Measurements from ENCODE around the gene SPAST.

The SPAST gene

DNA sequence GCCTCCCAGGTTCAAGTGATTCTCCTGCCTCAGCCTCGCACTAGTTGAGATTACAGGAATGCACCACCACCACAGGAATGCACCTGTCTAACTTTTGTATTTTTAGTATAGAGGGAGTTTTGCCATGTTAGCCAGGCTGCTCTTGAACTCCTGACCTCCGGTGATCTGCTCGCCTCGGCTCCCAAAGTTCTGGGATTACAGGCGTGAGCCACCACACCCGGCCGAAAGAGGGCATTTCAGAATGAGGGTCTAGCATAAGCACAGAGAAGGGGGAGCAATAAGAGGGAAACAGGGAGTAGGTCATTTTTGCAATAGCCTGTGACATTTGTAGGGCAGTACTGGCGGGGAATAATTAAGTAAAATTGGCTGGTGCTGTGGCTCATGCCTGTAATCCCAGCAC is 1.9 kb upstream of the SPAST start:
- no peak overlapping the region for H3K4me3 ChIP-seq (ENCODE audit: low read depth in 1 of 5, low read length in 5 of 5)
- no peaks in the 10 kb centered on the region for H3K9me3 ChIP-seq (ENCODE audit: control insufficient read depth in 5 of 5, low read length in 5 of 5)
- no peaks in the 10 kb centered on the region for H3K36me3 ChIP-seq (ENCODE audit: control insufficient read depth in 5 of 5, insufficient read depth in 5 of 5, low read length in 5 of 5)
- peak overlapping the region; percentile 90 for H3K27ac ChIP-seq (ENCODE audit: low read depth, low read length)
- H3K27me3 ChIP-seq (ENCODE audit: control insufficient read depth in 5 of 5, insufficient read depth in 4 of 5, low read length in 5 of 5): no peaks in the 10 kb centered on the region
- H3K9ac ChIP-seq (ENCODE audit: low read length in 5 of 5): no peak overlapping the region
- H3K4me1 ChIP-seq (ENCODE audit: control insufficient read depth in 5 of 5, insufficient read depth in 5 of 5, low read length in 5 of 5): peaks cover 0 to 23% (median 18%) of the 10 kb centered on the region in 5 donors

DNA sequence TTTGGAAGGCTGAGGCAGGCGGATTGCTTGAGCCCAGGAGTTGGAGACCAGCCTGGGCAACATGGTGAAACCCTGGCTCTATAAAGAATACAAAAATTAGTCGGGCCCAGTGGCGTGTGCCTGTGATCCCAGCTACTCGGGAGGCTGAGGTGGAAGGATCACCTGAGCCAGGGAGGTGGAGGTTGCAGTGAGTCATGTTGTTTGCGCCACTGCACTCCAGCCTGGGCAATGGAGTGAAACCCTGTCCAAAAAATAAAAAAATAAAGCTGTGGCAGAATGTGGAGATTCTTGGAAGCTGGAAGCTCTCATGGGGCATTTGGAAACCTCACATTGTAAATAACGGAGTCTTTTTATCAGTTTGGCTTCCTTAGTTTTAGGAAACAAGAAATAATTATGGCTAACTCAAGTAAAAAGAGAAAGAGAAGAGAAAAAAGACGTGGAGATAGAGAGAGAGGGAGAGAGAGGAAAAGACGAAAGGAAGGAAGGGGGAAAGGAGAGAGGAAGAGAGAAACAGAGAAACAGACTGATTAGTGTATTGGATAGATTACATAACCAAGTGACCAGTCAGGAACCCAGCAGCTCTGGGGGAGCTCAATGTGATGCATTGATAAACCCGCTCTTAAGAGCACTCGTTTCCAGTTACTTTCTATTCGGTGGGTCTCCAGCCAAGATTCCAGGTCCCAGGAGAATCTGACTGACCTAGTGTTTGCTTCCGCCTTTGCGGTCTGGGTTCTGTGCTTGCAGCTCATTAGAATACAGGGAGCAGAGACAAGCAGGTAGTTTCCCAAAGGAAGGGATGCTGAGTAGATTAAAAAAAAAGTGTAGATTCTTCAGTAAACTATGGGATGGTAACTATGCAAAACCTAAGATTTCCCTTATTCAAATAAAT is 1.1 kb upstream of the SPAST start:
- H3K4me1 ChIP-seq (ENCODE audit: control insufficient read depth in 5 of 5, insufficient read depth in 5 of 5, low read length in 5 of 5): peaks cover 0 to 23% (median 18%) of the 10 kb centered on the region in 5 donors
- H3K4me3 ChIP-seq (ENCODE audit: low read depth in 1 of 5, low read length in 5 of 5): peak overlapping the region; percentile 66 to 92 (median 86)
- peak overlapping the region; percentile 90 for H3K27ac ChIP-seq (ENCODE audit: low read depth, low read length)
- no peaks in the 10 kb centered on the region for H3K9me3 ChIP-seq (ENCODE audit: control insufficient read depth in 5 of 5, low read length in 5 of 5)
- no peaks in the 10 kb centered on the region for H3K36me3 ChIP-seq (ENCODE audit: control insufficient read depth in 5 of 5, insufficient read depth in 5 of 5, low read length in 5 of 5)
- H3K27me3 ChIP-seq (ENCODE audit: control insufficient read depth in 5 of 5, insufficient read depth in 4 of 5, low read length in 5 of 5): no peaks in the 10 kb centered on the region
- peak overlapping the region; percentile 16 to 94 (median 88) for H3K9ac ChIP-seq (ENCODE audit: low read length in 5 of 5)

DNA sequence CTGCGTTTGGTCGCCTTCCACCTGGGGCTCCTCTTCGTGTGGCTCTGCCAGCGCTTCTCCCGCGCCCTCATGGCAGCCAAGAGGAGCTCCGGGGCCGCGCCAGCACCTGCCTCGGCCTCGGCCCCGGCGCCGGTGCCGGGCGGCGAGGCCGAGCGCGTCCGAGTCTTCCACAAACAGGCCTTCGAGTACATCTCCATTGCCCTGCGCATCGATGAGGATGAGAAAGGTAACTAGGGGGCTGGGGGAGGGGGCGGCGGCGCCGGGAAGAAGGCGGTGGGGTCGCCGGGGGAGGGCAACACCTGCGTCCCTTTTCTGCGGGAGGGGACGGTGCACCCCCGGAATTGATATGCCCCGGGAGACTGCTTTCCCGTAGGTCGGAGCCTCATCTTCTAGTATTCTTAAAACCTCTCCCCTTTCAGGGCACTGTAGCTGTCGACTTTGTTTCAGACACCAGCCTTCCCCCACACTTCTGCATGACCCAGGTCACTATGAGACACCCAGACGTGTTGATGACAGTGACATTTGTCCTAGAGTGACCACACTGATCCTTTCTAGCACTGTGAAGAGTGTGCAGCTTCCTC is 755 bp downstream of the SPAST start:
- Histone ChIP-seq H3K36me3 (ENCODE audit: control insufficient read depth in 5 of 5, insufficient read depth in 5 of 5, low read length in 5 of 5) (no peaks in the 10 kb centered on the region), H3K9ac (ENCODE audit: low read length in 5 of 5) (peak overlapping the region; percentile 50 to 94 (median 71)), H3K4me3 (ENCODE audit: low read depth in 1 of 5, low read length in 5 of 5) (peak overlapping the region; percentile 66 to 92 (median 85)), H3K4me1 (ENCODE audit: control insufficient read depth in 5 of 5, insufficient read depth in 5 of 5, low read length in 5 of 5) (peaks cover 0 to 23% (median 18%) of the 10 kb centered on the region in 5 donors), H3K9me3 (ENCODE audit: control insufficient read depth in 5 of 5, low read length in 5 of 5) (no peaks in the 10 kb centered on the region), H3K27me3 (ENCODE audit: control insufficient read depth in 5 of 5, insufficient read depth in 4 of 5, low read length in 5 of 5) (no peaks in the 10 kb centered on the region), H3K27ac (ENCODE audit: low read depth, low read length) (peak overlapping the region; percentile 90)

DNA sequence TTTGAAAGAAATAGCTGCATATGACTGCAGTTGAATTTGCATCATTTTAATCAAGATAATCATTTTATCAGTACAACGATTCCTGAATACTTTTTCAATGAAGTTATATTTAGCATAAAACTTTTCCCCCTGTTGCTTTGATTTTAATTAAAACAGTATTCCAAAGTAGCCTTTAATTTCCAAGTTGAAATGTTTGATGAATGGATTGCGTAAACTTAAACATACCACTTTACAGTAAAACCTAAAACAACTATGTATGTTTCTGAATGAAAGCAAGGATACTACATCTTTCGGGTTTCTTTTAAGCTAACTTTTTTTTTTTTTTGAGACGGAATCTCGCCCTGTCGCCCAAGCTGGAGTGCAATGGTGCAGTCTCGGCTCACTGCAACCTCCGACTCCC is 1.4 kb downstream of the SPAST start:
- Histone ChIP-seq H3K27ac (ENCODE audit: low read depth, low read length) (peak overlapping the region; percentile 90), H3K27me3 (ENCODE audit: control insufficient read depth in 5 of 5, insufficient read depth in 4 of 5, low read length in 5 of 5) (no peaks in the 10 kb centered on the region), H3K9me3 (ENCODE audit: control insufficient read depth in 5 of 5, low read length in 5 of 5) (no peaks in the 10 kb centered on the region), H3K9ac (ENCODE audit: low read length in 5 of 5) (peak overlapping the region; percentile 50 to 94 (median 71)), H3K4me1 (ENCODE audit: control insufficient read depth in 5 of 5, insufficient read depth in 5 of 5, low read length in 5 of 5) (peaks cover 0 to 23% (median 18%) of the 10 kb centered on the region in 5 donors), H3K4me3 (ENCODE audit: low read depth in 1 of 5, low read length in 5 of 5) (peak overlapping the region; percentile 66 to 92 (median 85)), H3K36me3 (ENCODE audit: control insufficient read depth in 5 of 5, insufficient read depth in 5 of 5, low read length in 5 of 5) (no peaks in the 10 kb centered on the region)

DNA sequence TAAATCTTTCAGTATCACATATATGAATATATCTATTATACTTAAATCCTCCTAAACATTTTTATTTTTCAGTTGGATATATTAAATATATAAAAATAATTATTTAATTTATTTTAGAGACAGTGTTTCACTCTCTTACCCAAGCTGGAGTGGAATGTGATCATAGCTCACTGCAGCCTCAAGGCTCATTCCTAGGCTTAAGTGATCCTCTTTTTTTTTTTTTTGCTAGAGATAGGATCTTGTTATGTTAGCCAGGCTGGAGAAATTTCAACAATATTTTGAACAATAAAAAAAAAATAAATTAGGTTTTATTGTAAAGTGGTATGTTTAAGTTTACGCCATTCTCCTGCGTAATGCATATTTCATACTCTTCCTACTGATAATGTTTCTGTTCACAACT is 4.2 kb downstream of the SPAST start:
- H3K9me3 ChIP-seq (ENCODE audit: control insufficient read depth in 5 of 5, low read length in 5 of 5): no peaks in the 10 kb centered on the region
- no peak overlapping the region for H3K4me3 ChIP-seq (ENCODE audit: low read depth in 1 of 5, low read length in 5 of 5)
- peaks cover 0 to 2% (median 0%) of the 10 kb centered on the region in 5 donors for H3K36me3 ChIP-seq (ENCODE audit: control insufficient read depth in 5 of 5, insufficient read depth in 5 of 5, low read length in 5 of 5)
- no peak overlapping the region for H3K9ac ChIP-seq (ENCODE audit: low read length in 5 of 5)
- no peaks in the 10 kb centered on the region for H3K27me3 ChIP-seq (ENCODE audit: control insufficient read depth in 5 of 5, insufficient read depth in 4 of 5, low read length in 5 of 5)
- no peak overlapping the region for H3K27ac ChIP-seq (ENCODE audit: low read depth, low read length)
- H3K4me1 ChIP-seq (ENCODE audit: control insufficient read depth in 5 of 5, insufficient read depth in 5 of 5, low read length in 5 of 5): peaks cover 0 to 15% (median 9%) of the 10 kb centered on the region in 5 donors

DNA sequence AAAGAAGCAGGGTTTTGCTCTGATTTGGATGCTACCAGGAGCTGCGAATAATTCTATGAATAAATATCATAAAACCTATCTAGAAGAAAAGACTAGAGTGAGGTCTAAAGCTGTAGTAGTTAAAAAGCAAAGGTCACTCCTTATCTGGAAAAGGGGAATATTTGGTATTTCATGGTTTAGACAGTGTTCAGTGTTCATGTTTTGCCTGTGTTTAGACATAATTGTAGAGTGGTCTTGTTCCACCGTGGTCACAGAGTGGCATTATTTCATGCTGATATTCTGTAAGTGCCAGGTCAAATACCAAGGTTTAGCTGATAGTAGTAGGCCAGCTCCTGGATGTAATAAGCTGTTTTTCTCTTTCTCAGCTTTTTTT is 10.8 kb downstream of the SPAST start:
- no peak overlapping the region for H3K9ac ChIP-seq (ENCODE audit: low read length in 5 of 5)
- H3K4me1 ChIP-seq (ENCODE audit: control insufficient read depth in 5 of 5, insufficient read depth in 5 of 5, low read length in 5 of 5): no peaks in the 10 kb centered on the region
- H3K4me3 ChIP-seq (ENCODE audit: low read depth in 1 of 5, low read length in 5 of 5): no peak overlapping the region
- H3K27me3 ChIP-seq (ENCODE audit: control insufficient read depth in 5 of 5, insufficient read depth in 4 of 5, low read length in 5 of 5): no peaks in the 10 kb centered on the region
- H3K9me3 ChIP-seq (ENCODE audit: control insufficient read depth in 5 of 5, low read length in 5 of 5): no peaks in the 10 kb centered on the region
- H3K36me3 ChIP-seq (ENCODE audit: control insufficient read depth in 5 of 5, insufficient read depth in 5 of 5, low read length in 5 of 5): peaks cover 0 to 2% (median 0%) of the 10 kb centered on the region in 5 donors
- H3K27ac ChIP-seq (ENCODE audit: low read depth, low read length): no peak overlapping the region

DNA sequence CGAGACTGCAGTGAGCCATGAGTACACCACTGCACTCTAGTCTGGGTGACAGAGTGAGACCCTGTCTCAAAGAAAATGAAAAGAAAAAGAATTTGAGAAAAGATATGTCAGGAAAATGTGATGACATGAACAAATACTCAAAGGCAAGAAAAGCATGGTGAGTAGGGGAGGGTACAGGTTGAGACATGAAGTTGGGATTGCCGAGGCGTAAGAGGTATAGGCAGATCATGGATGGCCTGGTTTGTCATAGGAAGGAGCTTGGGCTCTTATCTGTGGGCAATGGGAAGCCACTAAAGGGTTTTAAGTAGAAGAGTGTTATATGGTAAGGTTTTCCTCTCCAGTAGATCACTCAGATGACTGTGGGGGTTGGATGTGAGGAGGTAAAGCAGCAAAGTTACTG is 32.3 kb downstream of the SPAST start:
- Histone ChIP-seq H3K4me1 (ENCODE audit: control insufficient read depth in 5 of 5, insufficient read depth in 5 of 5, low read length in 5 of 5) (no peaks in the 10 kb centered on the region), H3K27me3 (ENCODE audit: control insufficient read depth in 5 of 5, insufficient read depth in 4 of 5, low read length in 5 of 5) (no peaks in the 10 kb centered on the region), H3K4me3 (ENCODE audit: low read depth in 1 of 5, low read length in 5 of 5) (no peak overlapping the region), H3K36me3 (ENCODE audit: control insufficient read depth in 5 of 5, insufficient read depth in 5 of 5, low read length in 5 of 5) (peaks cover 2 to 9% (median 4%) of the 10 kb centered on the region in 5 donors), H3K27ac (ENCODE audit: low read depth, low read length) (no peak overlapping the region), H3K9ac (ENCODE audit: low read length in 5 of 5) (no peak overlapping the region), H3K9me3 (ENCODE audit: control insufficient read depth in 5 of 5, low read length in 5 of 5) (no peaks in the 10 kb centered on the region)

DNA sequence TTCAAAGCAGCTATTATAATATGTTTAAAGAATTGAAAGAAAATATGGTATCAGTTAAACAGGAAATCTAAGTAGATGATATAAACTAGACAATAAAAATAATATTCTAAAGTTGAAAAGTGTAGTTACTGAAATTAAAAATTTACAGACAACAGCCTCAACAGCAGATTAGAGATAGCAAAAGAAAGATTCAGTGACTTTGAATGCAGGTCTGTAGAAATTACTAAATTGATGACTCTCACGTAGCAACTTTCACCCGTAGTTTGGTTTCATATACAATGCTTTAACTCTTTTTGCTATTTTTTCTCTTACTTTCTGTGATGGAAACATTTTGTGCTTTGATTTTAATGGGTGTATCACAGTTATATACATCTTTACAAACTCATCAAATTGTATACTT is 44.8 kb downstream of the SPAST start:
- Histone ChIP-seq H3K36me3 (ENCODE audit: control insufficient read depth in 5 of 5, insufficient read depth in 5 of 5, low read length in 5 of 5) (peaks cover 6 to 25% (median 17%) of the 10 kb centered on the region in 5 donors), H3K4me1 (ENCODE audit: control insufficient read depth in 5 of 5, insufficient read depth in 5 of 5, low read length in 5 of 5) (no peaks in the 10 kb centered on the region), H3K27ac (ENCODE audit: low read depth, low read length) (no peak overlapping the region), H3K9me3 (ENCODE audit: control insufficient read depth in 5 of 5, low read length in 5 of 5) (peaks cover 0 to 7% (median 0%) of the 10 kb centered on the region in 5 donors), H3K9ac (ENCODE audit: low read length in 5 of 5) (no peak overlapping the region), H3K4me3 (ENCODE audit: low read depth in 1 of 5, low read length in 5 of 5) (no peak overlapping the region), H3K27me3 (ENCODE audit: control insufficient read depth in 5 of 5, insufficient read depth in 4 of 5, low read length in 5 of 5) (no peaks in the 10 kb centered on the region)

DNA sequence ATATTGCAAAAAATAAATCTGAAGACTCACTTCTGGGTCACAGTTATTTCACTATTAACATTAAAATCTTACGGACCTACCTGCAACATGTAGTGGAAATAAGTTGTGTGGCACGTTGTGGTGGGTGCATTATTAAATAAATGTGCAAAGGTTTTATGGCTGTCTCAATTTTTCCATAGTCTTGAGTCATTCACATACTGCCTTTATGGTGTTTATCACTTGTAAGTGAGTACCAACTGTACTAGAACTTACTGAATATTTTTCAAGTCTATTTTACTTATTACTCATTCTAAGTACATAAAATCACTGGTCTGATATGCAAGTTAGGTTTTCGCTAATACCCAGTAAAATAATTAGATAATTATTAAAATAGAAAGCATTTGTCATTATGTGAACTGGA is 54.7 kb downstream of the SPAST start:
- Histone ChIP-seq H3K27ac (ENCODE audit: low read depth, low read length) (no peak overlapping the region), H3K9me3 (ENCODE audit: control insufficient read depth in 5 of 5, low read length in 5 of 5) (no peaks in the 10 kb centered on the region), H3K4me3 (ENCODE audit: low read depth in 1 of 5, low read length in 5 of 5) (no peak overlapping the region), H3K4me1 (ENCODE audit: control insufficient read depth in 5 of 5, insufficient read depth in 5 of 5, low read length in 5 of 5) (no peaks in the 10 kb centered on the region), H3K27me3 (ENCODE audit: control insufficient read depth in 5 of 5, insufficient read depth in 4 of 5, low read length in 5 of 5) (no peaks in the 10 kb centered on the region), H3K36me3 (ENCODE audit: control insufficient read depth in 5 of 5, insufficient read depth in 5 of 5, low read length in 5 of 5) (peaks cover 5 to 32% (median 11%) of the 10 kb centered on the region in 5 donors), H3K9ac (ENCODE audit: low read length in 5 of 5) (no peak overlapping the region)

DNA sequence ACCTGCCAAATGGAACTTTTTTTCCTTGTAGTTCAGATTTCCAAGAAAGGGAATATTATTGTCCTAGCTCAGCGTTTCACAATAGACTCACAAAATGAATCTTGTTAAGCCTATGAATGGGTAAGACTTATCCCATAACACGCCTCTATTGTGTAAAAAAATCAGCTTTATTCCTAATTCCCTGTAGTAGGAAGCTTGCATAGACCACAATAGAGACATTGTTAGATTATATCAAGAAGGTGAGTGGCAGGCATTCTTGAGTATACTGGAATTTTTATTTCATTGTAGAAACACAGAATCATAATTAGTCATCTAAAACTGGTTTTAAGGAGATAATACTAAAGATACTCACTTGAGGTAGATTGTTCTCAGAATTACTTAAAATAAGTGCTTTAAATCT is 55.8 kb downstream of the SPAST start:
- no peaks in the 10 kb centered on the region for H3K27me3 ChIP-seq (ENCODE audit: control insufficient read depth in 5 of 5, insufficient read depth in 4 of 5, low read length in 5 of 5)
- H3K4me1 ChIP-seq (ENCODE audit: control insufficient read depth in 5 of 5, insufficient read depth in 5 of 5, low read length in 5 of 5): no peaks in the 10 kb centered on the region
- H3K27ac ChIP-seq (ENCODE audit: low read depth, low read length): no peak overlapping the region
- H3K9me3 ChIP-seq (ENCODE audit: control insufficient read depth in 5 of 5, low read length in 5 of 5): no peaks in the 10 kb centered on the region
- no peak overlapping the region for H3K4me3 ChIP-seq (ENCODE audit: low read depth in 1 of 5, low read length in 5 of 5)
- H3K36me3 ChIP-seq (ENCODE audit: control insufficient read depth in 5 of 5, insufficient read depth in 5 of 5, low read length in 5 of 5): peaks cover 5 to 27% (median 12%) of the 10 kb centered on the region in 5 donors
- no peak overlapping the region for H3K9ac ChIP-seq (ENCODE audit: low read length in 5 of 5)

Measured in subcutaneous abdominal adipose tissue (tissue), 5 donors.